Smooth muscle cell (in vitro differentiated cells): Measurements from ENCODE around the gene SORT1. TPM values are rescaled to one million over a fixed set of nuclear protein-coding genes. Genes with fewer than 3 reads are reported as not detected.

Experiments
- DNase-seq: peaks from one replicate; lab custom pipeline; 2025; ENCODE audit not compliant: unreplicated experiment; lab: John Stamatoyannopoulos, UW
- H2AFZ ChIP-seq: fragments of 200-600 bp; sonication (generic); 2 replicates; pipeline ENCODE4 v1.6.0; 2016; ENCODE audit warnings: antibody characterized with exemption, low read depth, mild to moderate bottlenecking
- H3F3A ChIP-seq: fragments of 200-600 bp; sonication (generic); 2 replicates; pipeline ENCODE4 v1.6.0; 2017; ENCODE audit warnings: antibody characterized with exemption, low read depth
- H3K27ac ChIP-seq: fragments of 200-600 bp; sonication (generic); 2 replicates; pipeline ENCODE4 v1.5.1; 2016; ENCODE audit warnings: low read depth, mild to moderate bottlenecking
- H3K27me3 ChIP-seq: fragments of 200-600 bp; sonication (generic); 2 replicates; pipeline ENCODE4 v1.6.1; 2016; ENCODE audit warnings: low read depth, mild to moderate bottlenecking
- H3K36me3 ChIP-seq: fragments of 200-600 bp; sonication (generic); 2 replicates; pipeline ENCODE4 v1.5.1; 2016; ENCODE audit warnings: low read depth
- H3K4me1 ChIP-seq: fragments of 200-600 bp; sonication (generic); 2 replicates; pipeline ENCODE4 v1.5.1; 2016; ENCODE audit warnings: low read depth
- H3K4me2 ChIP-seq: fragments of 200-600 bp; sonication (generic); 2 replicates; pipeline ENCODE4 v1.6.0; 2016; ENCODE audit warnings: mild to moderate bottlenecking
- H3K4me3 ChIP-seq: fragments of 200-600 bp; sonication (generic); 2 replicates; pipeline ENCODE4 v1.5.1; 2016; ENCODE audit warnings: mild to moderate bottlenecking
- H3K79me2 ChIP-seq: fragments of 200-600 bp; sonication (generic); 2 replicates; pipeline ENCODE4 v1.6.0; 2016; ENCODE audit warnings: low read depth, mild to moderate bottlenecking
- H3K9ac ChIP-seq: fragments of 200-600 bp; sonication (generic); 2 replicates; pipeline ENCODE4 v1.6.0; 2016; ENCODE audit warnings: low read depth
- H3K9me3 ChIP-seq: fragments of 200-600 bp; sonication (generic); replicated peaks from 2 replicates; pipeline ENCODE4 v1.5.1; 2016; ENCODE audit warnings: low read depth
- H4K20me1 ChIP-seq: fragments of 200-600 bp; sonication (generic); 2 replicates; pipeline ENCODE4 v1.6.0; 2016; ENCODE audit warnings: low read depth
- WGBS: methylation state at CpG from one replicate; pipeline ENCODE4 v1.1.7; 2016; ENCODE audit warnings: low lambda C conversion rate; 5-methylcytosine and 5-hydroxymethylcytosine counted together
- polyA plus RNA-seq: library from polyadenylated mRNA; unstranded; fragments of >200 nt; fragmentation: Nextera tagmentation; extraction: Ambion mirVana; gene quantifications from 2 replicates; pipeline ENCODE4 v1.2.1, GENCODE V29; 2016
- total RNA-seq: library from RNA; depleted of rRNA; stranded (reverse); fragments of >200 nt; gene quantifications from 2 replicates; pipeline ENCODE4 v1.2.3, GENCODE V29; 2014
- TF ChIP-seq, protein P1 (sequence below): fragments of 200-600 bp; sonication (generic); IDR thresholded peaks from 2 replicates; pipeline ENCODE4 v1.5.1; 2017; ENCODE audit warnings: borderline replicate concordance, mild to moderate bottlenecking, antibody characterized with exemption; ENCODE audit not compliant: insufficient read depth, poor library complexity, severe bottlenecking

The SORT1 gene
- total and polyA plus RNA-seq, 2 experiments from 2014 or later, result 9.8 to 31.4 TPM

DNA sequence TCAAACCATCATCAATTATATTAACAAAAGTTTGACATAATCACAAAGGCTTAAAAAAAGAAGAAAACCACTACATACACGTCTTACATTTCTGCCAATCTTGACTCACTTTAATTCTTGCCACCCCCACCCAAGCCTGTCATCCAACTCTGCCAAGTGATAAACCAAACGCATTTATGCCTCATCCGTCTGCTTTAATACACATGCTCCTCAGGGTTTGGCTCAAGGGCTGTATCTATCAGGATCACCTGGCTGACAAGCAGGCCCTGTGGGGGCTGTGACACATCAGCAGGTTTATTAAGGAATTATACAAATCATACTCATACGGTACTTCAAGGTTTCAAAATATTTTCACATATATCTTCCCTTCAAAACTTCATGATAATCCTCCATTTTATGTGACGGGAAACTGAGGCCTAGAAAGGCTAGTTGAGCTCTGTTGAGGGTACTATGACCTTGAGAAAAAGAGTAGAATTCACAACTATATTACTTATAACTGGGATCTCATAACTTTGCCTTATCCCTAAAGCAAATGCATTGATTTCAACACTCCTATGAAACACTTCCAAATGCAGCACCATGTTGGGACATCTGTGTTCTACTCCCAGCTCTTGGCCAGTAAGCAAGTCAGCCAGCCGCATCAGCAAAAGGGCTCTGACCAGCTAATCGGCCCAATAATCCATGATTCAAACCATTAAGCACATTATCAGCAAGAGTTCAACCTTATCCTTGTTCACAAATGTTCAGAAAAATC is 8.7 kb downstream of the SORT1 start:
- WGBS, result 94% methylated on average over 7 of the region's 7 CpGs
- no peak overlapping the region for H2AFZ ChIP-seq
- no peak for DNase-seq
- peaks cover 13% of the 10 kb centered on the region for H3K4me1 ChIP-seq
- no peaks in the 10 kb centered on the region for H3K27me3 ChIP-seq
- H4K20me1 ChIP-seq, result no peaks in the 10 kb centered on the region
- H3K36me3 ChIP-seq, result no peaks in the 10 kb centered on the region
- no peaks in the 10 kb centered on the region for H3K9me3 ChIP-seq
- no peak overlapping the region for H3K9ac ChIP-seq
- H3K4me2 ChIP-seq, result no peak overlapping the region
- TF ChIP-seq, protein P1, sequence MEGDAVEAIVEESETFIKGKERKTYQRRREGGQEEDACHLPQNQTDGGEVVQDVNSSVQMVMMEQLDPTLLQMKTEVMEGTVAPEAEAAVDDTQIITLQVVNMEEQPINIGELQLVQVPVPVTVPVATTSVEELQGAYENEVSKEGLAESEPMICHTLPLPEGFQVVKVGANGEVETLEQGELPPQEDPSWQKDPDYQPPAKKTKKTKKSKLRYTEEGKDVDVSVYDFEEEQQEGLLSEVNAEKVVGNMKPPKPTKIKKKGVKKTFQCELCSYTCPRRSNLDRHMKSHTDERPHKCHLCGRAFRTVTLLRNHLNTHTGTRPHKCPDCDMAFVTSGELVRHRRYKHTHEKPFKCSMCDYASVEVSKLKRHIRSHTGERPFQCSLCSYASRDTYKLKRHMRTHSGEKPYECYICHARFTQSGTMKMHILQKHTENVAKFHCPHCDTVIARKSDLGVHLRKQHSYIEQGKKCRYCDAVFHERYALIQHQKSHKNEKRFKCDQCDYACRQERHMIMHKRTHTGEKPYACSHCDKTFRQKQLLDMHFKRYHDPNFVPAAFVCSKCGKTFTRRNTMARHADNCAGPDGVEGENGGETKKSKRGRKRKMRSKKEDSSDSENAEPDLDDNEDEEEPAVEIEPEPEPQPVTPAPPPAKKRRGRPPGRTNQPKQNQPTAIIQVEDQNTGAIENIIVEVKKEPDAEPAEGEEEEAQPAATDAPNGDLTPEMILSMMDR, result no peak
- H3K79me2 ChIP-seq, result peaks cover 25% of the 10 kb centered on the region
- H3F3A ChIP-seq, result no peaks in the 10 kb centered on the region
- no peak overlapping the region for H3K4me3 ChIP-seq
- H3K27ac ChIP-seq, result no peak overlapping the region

DNA sequence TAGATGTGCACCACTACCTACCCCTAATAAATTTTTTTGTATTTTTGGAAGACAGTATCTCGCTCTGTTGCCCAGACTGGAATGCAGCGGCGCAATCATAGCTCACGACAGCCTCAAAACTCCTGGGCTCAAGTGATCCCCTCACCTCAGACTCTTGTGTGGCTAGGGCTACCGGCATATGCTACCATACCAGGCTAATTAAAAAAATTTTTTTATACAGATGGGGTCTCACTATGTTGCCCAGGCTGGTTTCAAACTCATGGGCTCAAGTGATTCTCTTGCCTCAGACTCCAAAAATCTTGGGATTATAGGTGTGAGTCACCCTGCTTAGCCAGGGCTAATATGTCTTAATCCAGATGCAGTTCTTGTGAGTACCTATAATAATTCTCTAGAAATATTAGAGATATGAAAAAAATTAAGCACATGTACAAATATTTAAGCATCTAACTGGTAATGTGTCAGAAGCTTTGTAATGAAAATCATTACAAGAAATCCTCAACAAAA is 9.5 kb downstream of the SORT1 start:
- Histone ChIP-seq H3K4me3 (no peak overlapping the region), H4K20me1 (no peaks in the 10 kb centered on the region), H3K79me2 (peaks cover 25% of the 10 kb centered on the region), H3K9ac (no peak overlapping the region), H2AFZ (no peak overlapping the region), H3K9me3 (no peaks in the 10 kb centered on the region), H3K27ac (no peak overlapping the region), H3F3A (no peaks in the 10 kb centered on the region), H3K36me3 (no peaks in the 10 kb centered on the region), H3K27me3 (no peaks in the 10 kb centered on the region), H3K4me1 (peaks cover 17% of the 10 kb centered on the region), H3K4me2 (no peak overlapping the region)
- WGBS, result 96% methylated on average over 5 of the region's 5 CpGs
- no peak for DNase-seq
- TF ChIP-seq, protein P1, result no peak

DNA sequence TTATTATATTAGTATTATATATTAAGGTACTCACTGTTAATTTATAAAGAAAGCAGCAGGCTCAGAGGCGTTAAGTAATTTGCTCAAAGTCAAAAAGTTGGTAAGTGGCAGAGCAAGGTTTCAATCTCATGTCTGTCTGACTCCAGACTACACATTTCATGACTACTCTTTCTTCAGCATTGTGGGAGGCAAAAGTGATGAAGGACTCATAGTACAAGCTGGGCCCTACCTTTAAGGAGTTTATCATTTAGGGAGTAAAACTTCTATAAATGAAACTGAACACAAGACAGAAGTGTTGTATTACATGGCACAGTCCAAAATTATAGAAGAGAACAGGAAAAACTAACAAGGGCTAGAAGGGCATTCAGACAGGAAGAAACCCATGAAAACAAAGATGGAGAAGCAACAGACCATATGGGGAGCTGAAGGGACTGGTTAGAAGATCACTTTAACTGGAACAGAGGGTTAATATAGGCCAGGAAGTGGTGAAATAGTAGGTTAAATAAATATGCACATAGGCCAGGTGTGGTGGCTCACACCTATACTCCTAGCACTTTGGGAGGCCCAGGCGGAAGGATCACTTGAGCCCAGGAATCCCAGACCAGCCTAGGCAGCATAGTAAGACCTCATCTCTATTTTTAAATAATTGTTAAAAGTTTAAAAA is 11.5 kb downstream of the SORT1 start:
- Histone ChIP-seq H3K36me3 (no peaks in the 10 kb centered on the region), H2AFZ (no peak overlapping the region), H3F3A (no peaks in the 10 kb centered on the region), H3K9me3 (no peaks in the 10 kb centered on the region), H3K79me2 (peaks cover 32% of the 10 kb centered on the region), H3K4me1 (peaks cover 14% of the 10 kb centered on the region), H4K20me1 (no peaks in the 10 kb centered on the region), H3K27ac (no peak overlapping the region), H3K9ac (no peak overlapping the region), H3K4me2 (no peak overlapping the region), H3K4me3 (no peak overlapping the region), H3K27me3 (no peaks in the 10 kb centered on the region)
- TF ChIP-seq, protein P1, result no peak
- 100% methylated on average over 2 of the region's 2 CpGs for WGBS
- no peak for DNase-seq
